Gastroesophageal sphincter (tissue), 4 donors: ENCODE results near the gene ARHGAP24. TPM values are rescaled to one million over a fixed set of nuclear protein-coding genes. Genes with fewer than 3 reads are reported as not detected.
"Not testable (repeated sequence)": the region's sequence is repeated elsewhere in the genome, so short reads cannot be mapped to it uniquely, and the experiment has no call there.

ENCODE experiments used
- ATAC-seq: fragments of 150-250 bp; one replicate; pipeline ENCODE4 v1.9.1; 2016; ENCODE audit warnings: mild to moderate bottlenecking, moderate library complexity
- H3K27ac ChIP-seq, 4 donors: fragments of 200-600 bp; sonication (generic) in 3 of 4; 1 replicate in 3 of 4; 2 replicates in 1 of 4; pipeline ENCODE4 v1.5.1; 2016 to 2019
- H3K27me3 ChIP-seq: fragments of 200-600 bp; sonication (generic); one replicate; pipeline ENCODE4 v1.5.1; 2019
- H3K36me3 ChIP-seq, 2 donors: fragments of 200-600 bp; sonication (generic); one replicate each; pipeline ENCODE4 v1.5.1; 2019; ENCODE audit warnings: control low read depth in 1 of 2
- H3K4me1 ChIP-seq, 3 donors: fragments of 200-600 bp; sonication (generic); 1 replicate in 2 of 3; 2 replicates in 1 of 3; pipeline ENCODE4 v1.5.1; 2016 to 2019; ENCODE audit warnings: control low read depth in 2 of 3
- H3K4me3 ChIP-seq, 2 donors: fragments of 200-600 bp; sonication (generic); one replicate each; pipeline ENCODE4 v1.5.1; 2019; ENCODE audit warnings: mild to moderate bottlenecking in 1 of 2, moderate library complexity in 1 of 2
- H3K9me3 ChIP-seq, 3 donors: fragments of 200-600 bp; sonication (generic); one replicate each; pipeline ENCODE4 v1.5.1; 2017 to 2019; ENCODE audit warnings: control low read depth in 2 of 3
- CTCF ChIP-seq, 4 experiments: fragments of 200-600 bp in 2 of 4; fragments of 450-650 bp in 2 of 4; sonication (generic) in 1 of 4; IDR thresholded peaks; one replicate each; pipeline ENCODE4 v1.5.1; 2017 to 2019; ENCODE audit warnings: antibody characterized with exemption in 4 of 4, mild to moderate bottlenecking in 2 of 4, moderate library complexity in 2 of 4
- EP300 ChIP-seq: sonication (generic); formaldehyde crosslinking; IDR thresholded peaks from one replicate; pipeline ENCODE4 v1.6.1; 2017; ENCODE audit warnings: antibody characterized with exemption, mild to moderate bottlenecking
- POLR2A ChIP-seq, 2 donors: fragments of 450-650 bp; IDR thresholded peaks; one replicate each; pipeline ENCODE4 v1.6.1; 2017; ENCODE audit warnings: antibody characterized with exemption in 2 of 2, mild to moderate bottlenecking in 2 of 2, moderate library complexity in 1 of 2
- POLR2AphosphoS5 ChIP-seq: sonication (generic); formaldehyde crosslinking; IDR thresholded peaks from one replicate; pipeline ENCODE4 v1.6.1; 2017; ENCODE audit warnings: antibody characterized with exemption
- WGBS, 2 donors: methylation state at CpG; one replicate each; pipeline ENCODE4 v1.1.5; 2018; ENCODE audit warnings: low coverage in 1 of 2; 5-methylcytosine and 5-hydroxymethylcytosine counted together
- total RNA-seq, 4 donors: library from RNA; depleted of rRNA; stranded (reverse); fragments of >200 nt; gene quantifications; one replicate each; pipeline ENCODE4 v1.1.0, GENCODE V29; 2016

The ARHGAP24 gene
- total RNA-seq, 4 donors from 2014 or later: 24.4 to 38.6 (median 34.3) TPM

GRCh38 chr4:85886665-85887064 is 411.7 kb downstream of the ARHGAP24 start:
- 100% methylated on average over 1 of the region's 1 CpG for WGBS, 2 donors
- H3K9me3 ChIP-seq: no peaks in the 10 kb centered on the region

GRCh38 chr4:85889314-85889713 is 414.4 kb downstream of the ARHGAP24 start:
- no peak for TF ChIP-seq EP300
- TF ChIP-seq POLR2A (IDR thresholded peaks at IDR 0.05): no peak
- TF ChIP-seq CTCF (IDR thresholded peaks at IDR 0.05): no peak
- TF ChIP-seq POLR2AphosphoS5: no peak
- H3K36me3 ChIP-seq: no peaks in the 10 kb centered on the region
- no peaks in the 10 kb centered on the region for H3K9me3 ChIP-seq
- no peaks in the 10 kb centered on the region for H3K27me3 ChIP-seq
- WGBS, 2 donors: 73 to 83% methylated on average over 3 of the region's 3 CpGs
- no peak overlapping the region for H3K4me3 ChIP-seq
- H3K4me1 ChIP-seq: no peaks in the 10 kb centered on the region
- H3K27ac ChIP-seq: no peak overlapping the region
- ATAC-seq: no peak

More at GRCh38 chr4:85886665-85887064, 411.7 kb downstream of the ARHGAP24 start:
- Histone ChIP-seq H3K4me1 (no peaks in the 10 kb centered on the region), H3K27me3 (no peaks in the 10 kb centered on the region), H3K27ac (no peak overlapping the region), H3K4me3 (no peak overlapping the region), H3K36me3 (no peaks in the 10 kb centered on the region)
- TF ChIP-seq CTCF (IDR thresholded peaks at IDR 0.05) (no peak), EP300 (no peak), POLR2A (IDR thresholded peaks at IDR 0.05) (no peak), POLR2AphosphoS5 (no peak)
- ATAC-seq: no peak

- no peaks in the 10 kb centered on the region for H3K4me1 ChIP-seq
- TF ChIP-seq POLR2AphosphoS5 (no peak), POLR2A (IDR thresholded peaks at IDR 0.05) (no peak)
- WGBS, 2 donors: 89 to 100% methylated on average over 2 to 3 of the region's 3 CpGs
These were observed 420.8 kb downstream of the ARHGAP24 start for GRCh38 chr4:85895755-85896154.

GRCh38 chr4:85898231-85898630 is 423.3 kb downstream of the ARHGAP24 start:
- Histone ChIP-seq H3K9me3 (no peaks in the 10 kb centered on the region), H3K27ac (no peak overlapping the region), H3K27me3 (no peaks in the 10 kb centered on the region), H3K36me3 (no peaks in the 10 kb centered on the region), H3K4me3 (no peak overlapping the region), H3K4me1 (no peaks in the 10 kb centered on the region)
- TF ChIP-seq POLR2AphosphoS5: no peak
- TF ChIP-seq POLR2A (IDR thresholded peaks at IDR 0.05): no peak
- TF ChIP-seq EP300: no peak
- TF ChIP-seq CTCF (IDR thresholded peaks at IDR 0.05): no peak
- no peak for ATAC-seq
- WGBS, 2 donors: 84 to 87% methylated on average over 3 to 4 of the region's 4 CpGs

More at GRCh38 chr4:85895755-85896154, 420.8 kb downstream of the ARHGAP24 start:
- H3K4me3 ChIP-seq: no peak overlapping the region
- H3K9me3 ChIP-seq: no peaks in the 10 kb centered on the region
- H3K27ac ChIP-seq: no peak overlapping the region
- no peaks in the 10 kb centered on the region for H3K36me3 ChIP-seq
- no peaks in the 10 kb centered on the region for H3K27me3 ChIP-seq
- no peak for ATAC-seq

GRCh38 chr4:85901500-85901899 is 426.6 kb downstream of the ARHGAP24 start:
- Histone ChIP-seq H3K27me3 (no peaks in the 10 kb centered on the region), H3K4me3 (no peak overlapping the region), H3K27ac (no peak overlapping the region), H3K4me1 (peaks cover 0 to 5% (median 4%) of the 10 kb centered on the region in 3 donors), H3K9me3 (no peaks in the 10 kb centered on the region), H3K36me3 (no peaks in the 10 kb centered on the region)
- TF ChIP-seq EP300 (no peak), CTCF (IDR thresholded peaks at IDR 0.05) (no peak), POLR2A (IDR thresholded peaks at IDR 0.05) (no peak)
- ATAC-seq: no peak

GRCh38 chr4:85902647-85903046 is 427.7 kb downstream of the ARHGAP24 start:
- not testable (repeated sequence) for H3K9me3 ChIP-seq, H3K36me3 ChIP-seq, ATAC-seq, H3K4me1 ChIP-seq, H3K27me3 ChIP-seq, H3K4me3 ChIP-seq, H3K27ac ChIP-seq
- WGBS, 2 donors: 93 to 100% methylated on average over 1 to 11 of the region's 11 CpGs
